IMR-90 (cell line): ENCODE data around the gene PATE4. TPM values are rescaled to one million over a fixed set of nuclear protein-coding genes. Genes with fewer than 3 reads are reported as not detected.
"Not testable (repeated sequence)": the region's sequence is repeated elsewhere in the genome, so short reads cannot be mapped to it uniquely, and the experiment has no call there.

Experiments
- ATAC-seq: fragments of 200-7000 bp; cut with Tn5 transposase; 2 replicates; pipeline ENCODE4 v1.9.1; 2020; ENCODE audit warnings: low read depth, mild to moderate bottlenecking, moderate library complexity
- BruUV-seq: library from RNA; stranded (reverse); fragments of 400-500 nt; replicated peaks from 2 replicates; lab custom pipeline; 2021; lab: Mats Ljungman, UMichigan
- CTCF ChIA-PET: fragments of 300-600 bp; formaldehyde crosslinking; extraction: SDS; loops from one replicate; lab custom pipeline; 2021; ENCODE audit warnings: antibody characterized with exemption; lab: Yijun Ruan, JAX
- POLR2A ChIA-PET: fragments of 300-600 bp; sonication (Branson Sonifier 250); formaldehyde crosslinking; loops from one replicate; lab custom pipeline; 2022; ENCODE audit warnings: antibody characterized with exemption; ENCODE audit not compliant: unreplicated experiment; lab: Charles Lee
- DNase-seq: peaks from one replicate; pipeline ENCODE4 v3.0.0; 2013
- H2AFZ ChIP-seq: replicated peaks from 2 replicates; pipeline ENCODE3; 2013; ENCODE audit warnings: low read length, mild to moderate bottlenecking; ENCODE audit not compliant: poor library complexity
- H2AK5ac ChIP-seq: 2 replicates; pipeline ENCODE4 v1.6.1; 2013; ENCODE audit warnings: low read depth, low read length, inconsistent platforms
- H2AK9ac ChIP-seq: replicated peaks from 2 replicates; pipeline ENCODE3; 2013; ENCODE audit warnings: mild to moderate bottlenecking, low read depth, low read length, moderate library complexity; ENCODE audit not compliant: poor library complexity
- H2BK120ac ChIP-seq: 2 replicates; pipeline ENCODE4 v1.6.1; 2013; ENCODE audit warnings: low read depth, low read length, inconsistent platforms
- H2BK15ac ChIP-seq: 3 replicates; pipeline ENCODE4 v1.6.1; 2013; ENCODE audit warnings: low read depth, low read length, inconsistent platforms
- H2BK20ac ChIP-seq: 2 replicates; pipeline ENCODE4 v1.6.1; 2013; ENCODE audit warnings: low read depth, mild to moderate bottlenecking, inconsistent platforms, low read length, moderate library complexity
- H2BK5ac ChIP-seq: 2 replicates; pipeline ENCODE4 v1.6.1; 2013; ENCODE audit warnings: mild to moderate bottlenecking, low read depth, low read length, inconsistent platforms; ENCODE audit not compliant: poor library complexity, severe bottlenecking
- H3K14ac ChIP-seq: replicated peaks from 2 replicates; pipeline ENCODE4 v1.6.1; 2013; ENCODE audit warnings: low read depth, low read length, inconsistent platforms
- H3K18ac ChIP-seq: 2 replicates; pipeline ENCODE4 v1.6.1; 2013; ENCODE audit warnings: low read depth, low read length, control low read depth
- H3K23ac ChIP-seq: 2 replicates; pipeline ENCODE4 v1.6.1; 2013; ENCODE audit warnings: low read depth, low read length, inconsistent platforms
- H3K27ac ChIP-seq: 2 replicates; pipeline ENCODE4 v1.5.1; 2013; ENCODE audit warnings: mild to moderate bottlenecking, control low read depth, low read length; ENCODE audit not compliant: insufficient read depth
- H3K27me3 ChIP-seq: 2 replicates; pipeline ENCODE4 v1.6.1; 2013; ENCODE audit warnings: low read length; ENCODE audit not compliant: control insufficient read depth, insufficient read depth
- H3K36me3 ChIP-seq: 2 replicates; pipeline ENCODE4 v1.6.1; 2013; ENCODE audit warnings: low read length, mixed read lengths; ENCODE audit not compliant: control insufficient read depth, insufficient read depth
- H3K4ac ChIP-seq: 2 replicates; pipeline ENCODE4 v1.6.1; 2013; ENCODE audit warnings: low read depth, low read length, inconsistent platforms
- H3K4me1 ChIP-seq: 2 replicates; pipeline ENCODE4 v1.6.1; 2013; ENCODE audit warnings: low read length, mixed read lengths; ENCODE audit not compliant: control insufficient read depth, insufficient read depth
- H3K4me2 ChIP-seq: 2 replicates; pipeline ENCODE4 v1.6.1; 2013; ENCODE audit warnings: low read depth, mild to moderate bottlenecking, control low read depth, low read length, moderate library complexity
- H3K4me3 ChIP-seq: 2 replicates; pipeline ENCODE4 v1.5.1; 2013; ENCODE audit warnings: low read depth, mild to moderate bottlenecking, control low read depth, low read length, moderate library complexity; ENCODE audit not compliant: insufficient read depth
- H3K56ac ChIP-seq: 2 replicates; pipeline ENCODE4 v1.6.1; 2013; ENCODE audit warnings: low read length, inconsistent platforms; ENCODE audit not compliant: insufficient read depth; ENCODE audit errors: extremely low read depth
- H3K79me1 ChIP-seq, 2 experiments: 2 replicates each; pipeline ENCODE4 v1.6.1; 2013; ENCODE audit warnings: low read length in 2 of 2, inconsistent platforms in 1 of 2, low read depth in 1 of 2
- H3K9ac ChIP-seq: 2 replicates; pipeline ENCODE4 v1.6.1; 2013; ENCODE audit warnings: low read depth, low read length, control low read depth
- H3K9me1 ChIP-seq: 2 replicates; pipeline ENCODE4 v1.6.1; 2013; ENCODE audit warnings: low read length, inconsistent platforms; ENCODE audit not compliant: insufficient read depth
- H3K9me3 ChIP-seq: 2 replicates; pipeline ENCODE4 v1.6.1; 2013; ENCODE audit warnings: low read length; ENCODE audit not compliant: control insufficient read depth, insufficient read depth
- H4K20me1 ChIP-seq: 2 replicates; pipeline ENCODE4 v1.6.1; 2013; ENCODE audit warnings: low read length, inconsistent platforms; ENCODE audit not compliant: insufficient read depth
- H4K5ac ChIP-seq: 2 replicates; pipeline ENCODE4 v1.6.1; 2013; ENCODE audit warnings: mild to moderate bottlenecking, low read depth, low read length, control low read depth
- H4K8ac ChIP-seq, 2 experiments: 2 replicates each; pipeline ENCODE4 v1.6.1; 2013; ENCODE audit warnings: low read depth in 2 of 2, low read length in 2 of 2, control low read depth in 1 of 2, inconsistent platforms in 1 of 2
- H4K91ac ChIP-seq: 2 replicates; pipeline ENCODE4 v1.6.1; 2013; ENCODE audit warnings: low read depth, low read length, inconsistent platforms; ENCODE audit not compliant: insufficient read depth
- WGBS, 2 experiments: methylation state at CpG; one replicate each; pipeline versions ENCODE4 v1.1.5 to v1.1.7; 2013; ENCODE audit warnings: missing lambda C conversion rate in 2 of 2; ENCODE audit not compliant: insufficient read length in 1 of 2; ENCODE audit errors: extremely low coverage in 2 of 2; 5-methylcytosine and 5-hydroxymethylcytosine counted together
- dilution Hi-C: fragments of 300-500 bp; cut with HindIII; formaldehyde crosslinking; loops from one replicate; pipeline ENCODE4 v1.14.3; 2018; ENCODE audit warnings: low sequenced_read_pairs; ENCODE audit not compliant: unreplicated experiment
- in situ Hi-C: fragments of 300-500 bp; cut with MboI; formaldehyde crosslinking; loops from 3 replicates; pipeline ENCODE4 v1.14.3; 2019; ENCODE audit warnings: low sequenced_read_pairs, inconsistent platforms, mixed read lengths
- intact Hi-C: fragments of 100-400 bp; cut with micrococcal nuclease; formaldehyde crosslinking; loops from 2 replicates; pipeline ENCODE4 v1.10.0; 2022
- polyA plus RNA-seq, 3 experiments: library from polyadenylated mRNA; depleted of rRNA; stranded (reverse); fragments of >200 nt; gene quantifications; 2 replicates each; pipeline ENCODE4 v1.2.3, GENCODE V29; 2012; ENCODE audit warnings: low replicate concordance in 1 of 3
- total RNA-seq: library from RNA; depleted of rRNA; stranded (reverse); fragments of >200 nt; gene quantifications from 2 replicates; pipeline ENCODE4 v1.2.3, GENCODE V29; 2012

PATE4 gene
- total and polyA plus RNA-seq, 2 of the 4 experiments (the other 2 are of a cell fraction), result not detected

GRCh38 chr11:125862786-125863185 lies 29.7 kb downstream of the PATE4 start:
- intact Hi-C loops, H3K18ac ChIP-seq, H4K91ac ChIP-seq, H3K27me3 ChIP-seq, BruUV-seq, H3K9ac ChIP-seq, H3K9me3 ChIP-seq, H3K36me3 ChIP-seq, H2AFZ ChIP-seq, H4K20me1 ChIP-seq, H2BK120ac ChIP-seq, H3K9me1 ChIP-seq, H3K27ac ChIP-seq, H3K4ac ChIP-seq, H2AK5ac ChIP-seq, in situ Hi-C loops, dilution Hi-C loops, H3K4me1 ChIP-seq, H2BK5ac ChIP-seq, H3K4me2 ChIP-seq, H3K14ac ChIP-seq, DNase-seq, H2BK20ac ChIP-seq, H3K23ac ChIP-seq, H4K5ac ChIP-seq, H3K4me3 ChIP-seq, H3K79me1 ChIP-seq, POLR2A ChIA-PET, CTCF ChIA-PET, H4K8ac ChIP-seq, H3K56ac ChIP-seq, ATAC-seq, H2BK15ac ChIP-seq, H2AK9ac ChIP-seq: not testable (repeated sequence)
- no CpG with 5 or more reads among the region's 33 CpGs for WGBS, 2 experiments

- H2BK5ac ChIP-seq, DNase-seq, H3K14ac ChIP-seq, H3K4ac ChIP-seq, H3K56ac ChIP-seq, BruUV-seq, H3K9me1 ChIP-seq, H3K9me3 ChIP-seq, H4K5ac ChIP-seq, H2AFZ ChIP-seq, H3K4me2 ChIP-seq, H3K27me3 ChIP-seq, intact Hi-C loops, H4K20me1 ChIP-seq, H3K4me3 ChIP-seq, dilution Hi-C loops, H3K27ac ChIP-seq, H3K36me3 ChIP-seq, H3K4me1 ChIP-seq, H3K23ac ChIP-seq, H4K91ac ChIP-seq, ATAC-seq, H3K79me1 ChIP-seq, in situ Hi-C loops, H3K9ac ChIP-seq, H2AK9ac ChIP-seq, CTCF ChIA-PET, H3K18ac ChIP-seq, H2AK5ac ChIP-seq, H2BK120ac ChIP-seq, POLR2A ChIA-PET, H4K8ac ChIP-seq, H2BK15ac ChIP-seq, H2BK20ac ChIP-seq: not testable (repeated sequence)
- no CpG with 5 or more reads among the region's 4 CpGs for WGBS, 2 experiments
These were observed 32.2 kb downstream of the PATE4 start for GRCh38 chr11:125865354-125865753.
